NCI-H524 treated with DMSO at 0.1 percent for 48 hours (cell line): ENCODE data around the gene CNBD2.
"Not testable (repeated sequence)": the region's sequence is repeated elsewhere in the genome, so short reads cannot be mapped to it uniquely, and the experiment has no call there.

ENCODE experiments used
- DNase-seq: peaks from one replicate; lab custom pipeline; 2025; lab: John Stamatoyannopoulos, UW

The CNBD2 gene

GRCh38 chr20:36026131-36026530 lies 57.7 kb downstream of the CNBD2 start:
- DNase-seq: not testable (repeated sequence)

GRCh38 chr20:36028106-36028808 lies 59.9 kb downstream of the CNBD2 start:
- no peak for DNase-seq

- no peak for DNase-seq
Measured at GRCh38 chr20:36030149-36030548, 61.8 kb downstream of the CNBD2 start.

GRCh38 chr20:36031806-36032205 lies 63.4 kb downstream of the CNBD2 start:
- no peak for DNase-seq

- no peak for DNase-seq
Measured at GRCh38 chr20:36034875-36035274, 66.5 kb downstream of the CNBD2 start.

GRCh38 chr20:36035745-36036144 lies 67.4 kb downstream of the CNBD2 start:
- no peak for DNase-seq

- no peak for DNase-seq
Measured at GRCh38 chr20:36036688-36037087, 68.3 kb downstream of the CNBD2 start.

GRCh38 chr20:36040571-36040970 lies 72.2 kb downstream of the CNBD2 start:
- no peak for DNase-seq

GRCh38 chr20:36043441-36043840 lies 75.1 kb downstream of the CNBD2 start:
- no peak for DNase-seq

- DNase-seq: no peak
Measured at GRCh38 chr20:36043892-36044515, 75.6 kb downstream of the CNBD2 start.

- DNase-seq: no peak
Measured at GRCh38 chr20:36045373-36045714, 77.0 kb downstream of the CNBD2 start.

GRCh38 chr20:36046073-36046798 lies 77.8 kb downstream of the CNBD2 start:
- not testable (repeated sequence) for DNase-seq

- not testable (repeated sequence) for DNase-seq
Measured at GRCh38 chr20:36049408-36049807, 81.0 kb downstream of the CNBD2 start.

- peak; percentile 66 for DNase-seq
Measured at GRCh38 chr20:36050436-36051317, 82.3 kb downstream of the CNBD2 start.

GRCh38 chr20:36051318-36052116 lies 83.1 kb downstream of the CNBD2 start:
- no peak for DNase-seq

GRCh38 chr20:36052117-36052513 lies 83.7 kb downstream of the CNBD2 start:
- no peak for DNase-seq

- not testable (repeated sequence) for DNase-seq
Measured at GRCh38 chr20:36053863-36054518, 85.6 kb downstream of the CNBD2 start.

- DNase-seq: no peak
Measured at GRCh38 chr20:36055145-36055544, 86.8 kb downstream of the CNBD2 start.

GRCh38 chr20:36060676-36061075 lies 92.3 kb downstream of the CNBD2 start:
- no peak for DNase-seq

- no peak for DNase-seq
Measured at GRCh38 chr20:36061754-36062153, 93.4 kb downstream of the CNBD2 start.

- DNase-seq: no peak
Measured at GRCh38 chr20:36062799-36063198, 94.4 kb downstream of the CNBD2 start.
